Stimulated activated CD4-positive, alpha-beta T cell treated with anti-CD3 and anti-CD28 coated beads, Interleukin-2, amount 100 ng/mL, for 4 hours (primary cell): ENCODE data around the gene GUK1.

Experiments used
- DNase-seq: peaks from one replicate; pipeline ENCODE4 v3.0.0-alpha.2; 2020; ENCODE audit warnings: low read depth

Gene GUK1

DNA sequence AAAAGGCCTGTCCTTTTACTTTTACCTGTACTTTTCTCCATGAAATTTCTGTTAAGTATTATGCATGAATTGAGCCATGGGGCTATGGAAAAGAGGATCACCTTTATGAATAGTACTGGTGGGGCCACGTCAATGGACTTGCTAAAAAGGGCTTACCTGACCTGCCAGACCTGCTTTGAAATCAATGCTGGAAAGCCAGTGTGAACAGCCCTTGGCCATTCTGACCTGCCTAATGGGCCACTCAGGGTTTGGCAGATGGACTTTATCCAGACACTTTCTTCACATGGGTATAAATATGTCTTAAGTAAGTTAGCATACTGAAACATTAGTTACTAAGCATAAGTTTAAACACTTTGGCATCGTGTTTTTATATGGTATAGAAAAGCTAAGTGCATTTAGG is 8.3 kb upstream of the GUK1 start:
- DNase-seq: no peak

DNA sequence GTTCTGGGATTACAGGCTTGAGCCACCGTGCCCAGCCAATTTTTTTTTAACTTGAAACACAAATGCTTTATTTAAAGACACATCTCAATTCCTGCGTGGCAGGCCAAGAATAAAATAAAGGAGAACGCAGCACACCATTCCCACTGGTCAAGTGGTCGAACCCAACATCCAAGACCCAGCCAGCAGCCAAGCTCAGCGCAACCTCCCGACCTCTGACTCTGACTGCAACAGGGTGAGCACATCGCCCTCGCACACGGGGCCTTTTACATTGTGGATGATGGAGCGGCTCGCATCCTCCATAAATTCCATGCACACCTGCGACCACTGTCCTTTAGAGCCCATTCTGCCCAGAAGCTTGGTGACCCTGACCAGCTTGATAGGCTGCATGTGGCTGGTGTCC is 5.5 kb upstream of the GUK1 start:
- no peak for DNase-seq

DNA sequence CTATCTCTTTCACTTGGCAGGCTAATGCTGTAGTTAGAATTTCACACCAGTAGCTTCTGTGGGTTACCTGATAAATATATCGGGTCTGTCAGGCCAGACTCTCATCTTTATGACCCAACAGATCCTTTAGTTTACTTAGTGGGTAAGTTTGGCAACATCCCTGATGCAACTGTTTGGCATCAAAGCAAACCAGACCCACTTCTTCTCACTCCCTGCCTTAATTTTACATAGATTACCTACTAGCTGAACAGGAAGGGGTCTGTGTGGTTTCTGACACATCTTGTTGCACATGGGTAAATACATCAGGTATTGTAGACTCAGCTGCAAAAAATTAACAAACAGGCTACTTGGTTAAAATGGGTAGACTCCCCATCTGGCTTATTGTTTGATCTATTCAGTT is 3.2 kb upstream of the GUK1 start:
- no peak for DNase-seq

DNA sequence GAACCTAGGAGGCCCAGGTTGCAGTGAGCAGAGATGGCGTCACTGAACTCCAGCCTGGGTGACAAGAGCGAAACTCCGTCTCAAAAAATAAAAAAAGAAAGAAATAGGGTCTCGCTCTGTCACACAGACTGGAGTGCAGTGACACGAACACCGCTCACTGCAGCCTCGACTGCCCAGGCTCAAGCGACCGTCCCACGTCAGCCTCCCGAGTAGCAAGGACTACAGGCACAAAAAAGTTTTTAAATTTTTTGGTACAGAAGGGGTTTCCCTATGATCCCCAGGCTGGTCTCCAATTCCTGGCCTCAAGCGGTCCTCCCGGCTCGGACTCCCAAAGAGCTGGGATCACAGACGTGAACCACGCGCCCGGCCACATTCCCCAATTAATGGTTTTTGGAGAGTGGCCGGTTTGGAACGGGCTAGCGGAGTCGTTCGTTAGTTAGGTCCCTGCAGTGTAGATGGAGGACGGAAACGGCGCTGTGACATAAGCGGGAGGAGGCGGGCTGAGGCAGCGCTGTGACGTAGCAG is 611 bp upstream of the GUK1 start:
- DNase-seq: no peak

DNA sequence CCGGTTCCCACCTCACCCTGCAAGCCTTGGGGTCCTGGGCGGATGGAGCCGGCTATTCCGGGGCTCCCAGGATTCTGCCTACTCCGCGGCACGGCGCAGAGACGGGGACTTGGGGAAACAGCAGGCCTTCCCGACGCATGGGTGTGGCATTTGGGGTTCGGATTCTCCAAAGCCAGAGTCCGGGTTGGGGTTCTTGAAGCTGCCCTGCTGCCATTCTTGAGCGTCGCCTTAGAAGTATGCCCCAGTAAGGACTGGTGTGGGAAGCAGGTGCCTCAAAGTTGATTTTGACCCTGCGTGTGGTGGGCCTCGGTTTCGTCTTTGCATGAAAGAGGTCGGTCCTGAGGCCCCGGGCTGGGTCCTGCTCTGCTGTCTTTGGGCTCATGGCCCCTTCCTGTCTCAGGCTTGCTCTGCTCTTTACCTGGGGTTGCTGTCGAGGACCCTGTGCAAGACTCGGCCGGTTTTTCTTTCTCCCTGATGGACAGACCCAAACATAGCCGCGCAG is 696 bp downstream of the GUK1 start:
- no peak for DNase-seq

DNA sequence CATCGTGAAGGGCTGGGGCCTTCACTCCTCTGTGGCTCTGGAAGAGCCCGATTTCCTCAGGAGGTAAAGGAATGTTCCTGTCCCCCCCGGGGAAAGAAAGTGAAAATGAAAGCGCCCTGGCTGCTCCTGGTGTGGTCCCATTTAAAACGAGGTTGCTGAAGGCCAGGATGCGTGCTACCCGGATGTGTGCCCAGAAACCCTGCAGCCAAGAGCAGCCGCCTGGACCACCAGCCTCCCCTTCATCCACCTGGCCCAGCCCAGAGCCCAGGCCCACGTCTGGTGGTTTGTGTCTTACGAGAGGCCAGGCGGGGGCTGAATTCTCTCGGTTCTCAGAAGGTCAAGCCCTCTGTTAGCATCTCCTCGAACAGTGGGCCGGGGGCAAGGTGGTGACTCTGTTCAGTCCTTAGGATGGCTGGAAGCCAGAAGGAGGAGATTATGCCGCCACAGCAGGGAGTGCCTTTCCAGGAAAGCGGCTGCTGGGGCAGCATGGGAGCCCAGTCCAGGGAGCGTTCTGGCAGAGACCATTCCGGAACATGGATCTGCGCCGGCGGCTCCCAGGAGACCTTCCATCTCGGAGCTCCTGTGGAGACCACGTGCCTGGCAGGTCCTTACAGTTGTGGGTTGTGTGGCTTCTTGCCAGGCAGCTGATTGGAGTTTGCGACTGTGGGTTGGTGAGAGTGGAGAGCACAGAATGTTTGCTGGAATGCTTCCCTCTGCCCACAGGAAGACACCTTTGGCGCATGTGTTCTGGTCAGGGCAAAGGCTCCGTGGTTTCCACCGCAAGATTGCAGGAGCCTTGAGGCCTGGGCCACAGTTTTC is 1.4 kb downstream of the GUK1 start:
- DNase-seq: no peak

DNA sequence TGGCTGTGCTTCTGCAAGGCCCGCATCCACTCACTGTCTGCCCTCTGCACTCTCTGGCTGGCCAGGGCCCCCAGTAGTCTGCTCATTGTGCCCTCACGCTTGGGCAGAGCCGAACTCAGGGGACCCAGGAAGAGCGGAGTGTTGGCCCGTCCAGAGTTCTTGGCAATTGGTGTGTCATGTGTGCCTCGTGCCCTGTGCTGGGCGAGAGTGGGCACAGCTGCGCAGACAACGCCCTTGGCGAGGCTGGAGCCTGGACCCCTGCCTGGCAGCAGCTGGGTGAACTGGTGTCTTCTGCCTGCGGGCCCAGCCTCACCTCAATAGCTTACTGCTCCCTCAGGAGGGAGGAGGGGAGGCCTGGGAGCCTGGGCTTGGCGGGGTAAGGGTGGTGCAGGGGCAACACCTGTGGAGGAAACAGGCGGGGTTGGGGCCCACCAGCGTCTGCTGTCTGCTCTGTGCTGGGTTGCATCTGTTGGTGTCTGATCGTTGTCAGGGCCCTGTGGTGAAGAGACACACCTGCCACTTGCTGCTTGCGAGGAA is 2.1 kb downstream of the GUK1 start:
- DNase-seq: no peak

DNA sequence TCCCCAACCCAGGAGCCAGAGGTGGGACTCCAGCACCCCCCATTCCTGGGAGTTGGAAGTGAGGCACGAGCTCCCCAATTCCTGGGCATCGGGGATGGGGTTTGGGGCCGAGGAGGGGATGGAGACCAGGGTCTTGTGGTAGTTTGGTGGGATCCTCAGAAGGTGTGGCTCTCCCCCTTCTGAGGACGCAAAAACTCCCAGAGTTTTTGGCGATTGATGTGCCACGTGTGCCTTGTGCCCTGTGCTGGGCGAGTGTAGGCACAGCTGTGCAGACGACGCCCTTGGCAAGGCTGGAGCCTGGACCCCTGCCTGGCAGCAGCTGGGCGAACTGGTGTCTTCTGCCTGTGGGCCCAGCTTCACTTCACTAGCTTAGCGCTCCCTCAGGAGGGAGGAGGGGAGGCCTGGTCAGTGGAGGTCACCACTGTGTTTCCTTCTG is 2.6 kb downstream of the GUK1 start:
- no peak for DNase-seq

DNA sequence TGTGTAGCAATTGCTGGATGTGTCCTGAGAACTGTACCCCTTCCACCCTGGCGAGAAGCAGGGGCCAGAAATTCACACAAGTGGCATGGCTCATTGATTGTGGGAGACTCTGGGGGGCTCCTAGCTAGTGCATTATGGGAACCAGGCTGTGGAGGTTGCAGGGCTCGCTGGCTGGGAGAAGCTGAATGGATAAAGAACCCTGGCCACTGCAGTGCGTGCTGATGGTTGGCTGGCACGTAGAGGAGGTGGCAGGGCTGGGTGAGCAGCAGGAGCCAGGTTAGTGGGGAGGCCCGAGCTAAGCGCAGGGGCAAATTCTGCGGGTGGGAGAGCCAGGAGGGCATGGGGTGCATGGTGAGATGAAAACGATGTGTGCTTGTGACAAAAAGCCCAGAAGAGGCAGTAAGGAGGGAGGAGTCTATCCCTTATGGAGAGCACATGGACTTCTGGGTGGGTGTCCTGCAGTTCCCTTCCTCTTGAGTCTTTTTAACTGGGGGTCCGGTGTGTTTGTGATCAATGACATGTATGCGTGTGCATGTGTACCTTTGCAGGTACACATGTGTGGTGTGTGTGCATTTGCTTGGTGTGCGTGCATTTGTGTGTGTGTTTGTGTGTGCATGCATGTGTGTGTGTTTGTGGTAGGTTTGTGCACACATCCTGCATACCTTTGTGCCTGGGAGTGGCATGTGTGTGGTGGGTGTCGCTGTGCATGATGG is 3.6 kb downstream of the GUK1 start:
- DNase-seq: no peak

DNA sequence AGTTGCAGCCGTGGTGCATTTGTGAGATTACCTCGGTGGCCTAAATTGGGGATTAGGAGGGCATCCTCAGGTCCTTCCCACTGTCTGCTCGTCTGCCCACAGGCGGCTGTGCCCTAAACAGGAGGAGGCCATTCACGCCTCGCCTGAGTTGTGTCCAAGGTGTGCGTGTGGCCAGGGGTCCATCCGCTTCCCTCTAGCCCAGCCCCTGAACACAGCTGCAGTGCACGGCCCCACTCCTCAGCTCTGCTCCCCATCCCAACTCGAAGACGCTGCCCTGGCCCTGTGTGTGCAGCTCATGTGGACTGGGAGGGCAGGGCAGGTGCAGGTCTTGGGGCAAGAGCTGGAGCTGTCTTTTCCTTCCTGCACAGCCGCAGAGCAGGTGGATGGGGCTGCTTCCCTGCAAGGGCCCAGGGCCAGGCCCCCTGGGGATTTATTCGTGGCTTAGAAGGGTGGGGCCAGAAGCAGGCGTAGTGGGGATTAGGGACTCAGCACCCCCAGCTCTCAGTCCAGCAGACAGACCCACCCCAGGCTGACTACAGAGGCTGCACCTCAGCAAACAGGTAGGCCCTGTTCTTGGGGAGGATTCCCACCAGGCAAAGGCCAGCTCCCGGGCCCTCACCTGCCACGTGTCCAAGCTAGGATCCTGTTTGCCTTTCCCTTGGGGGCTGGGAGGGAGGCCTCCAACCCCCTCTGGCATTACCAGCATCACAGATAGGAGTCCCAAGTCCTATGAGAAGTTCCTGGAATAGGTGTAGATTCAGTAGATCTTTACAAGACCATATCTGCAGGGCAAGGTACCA is 4.3 kb downstream of the GUK1 start:
- DNase-seq: no peak

DNA sequence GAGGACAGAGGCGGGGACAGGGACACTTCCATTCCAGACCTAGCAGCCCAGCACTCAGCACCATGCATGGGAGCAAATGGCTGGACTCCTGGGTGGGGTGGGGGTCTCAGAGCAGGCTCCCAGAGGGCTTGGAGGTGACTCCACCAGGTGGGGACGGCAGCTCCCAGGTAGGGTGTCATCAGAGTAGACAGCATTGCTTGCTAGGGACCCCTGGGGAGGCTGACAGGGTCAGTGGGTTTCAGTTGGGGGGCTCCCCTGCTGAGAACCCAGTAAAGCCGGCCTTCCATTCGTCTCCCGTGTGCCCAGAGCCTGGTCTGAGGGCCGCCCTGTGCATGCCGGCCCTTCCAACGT is 4.9 kb downstream of the GUK1 start:
- no peak for DNase-seq

DNA sequence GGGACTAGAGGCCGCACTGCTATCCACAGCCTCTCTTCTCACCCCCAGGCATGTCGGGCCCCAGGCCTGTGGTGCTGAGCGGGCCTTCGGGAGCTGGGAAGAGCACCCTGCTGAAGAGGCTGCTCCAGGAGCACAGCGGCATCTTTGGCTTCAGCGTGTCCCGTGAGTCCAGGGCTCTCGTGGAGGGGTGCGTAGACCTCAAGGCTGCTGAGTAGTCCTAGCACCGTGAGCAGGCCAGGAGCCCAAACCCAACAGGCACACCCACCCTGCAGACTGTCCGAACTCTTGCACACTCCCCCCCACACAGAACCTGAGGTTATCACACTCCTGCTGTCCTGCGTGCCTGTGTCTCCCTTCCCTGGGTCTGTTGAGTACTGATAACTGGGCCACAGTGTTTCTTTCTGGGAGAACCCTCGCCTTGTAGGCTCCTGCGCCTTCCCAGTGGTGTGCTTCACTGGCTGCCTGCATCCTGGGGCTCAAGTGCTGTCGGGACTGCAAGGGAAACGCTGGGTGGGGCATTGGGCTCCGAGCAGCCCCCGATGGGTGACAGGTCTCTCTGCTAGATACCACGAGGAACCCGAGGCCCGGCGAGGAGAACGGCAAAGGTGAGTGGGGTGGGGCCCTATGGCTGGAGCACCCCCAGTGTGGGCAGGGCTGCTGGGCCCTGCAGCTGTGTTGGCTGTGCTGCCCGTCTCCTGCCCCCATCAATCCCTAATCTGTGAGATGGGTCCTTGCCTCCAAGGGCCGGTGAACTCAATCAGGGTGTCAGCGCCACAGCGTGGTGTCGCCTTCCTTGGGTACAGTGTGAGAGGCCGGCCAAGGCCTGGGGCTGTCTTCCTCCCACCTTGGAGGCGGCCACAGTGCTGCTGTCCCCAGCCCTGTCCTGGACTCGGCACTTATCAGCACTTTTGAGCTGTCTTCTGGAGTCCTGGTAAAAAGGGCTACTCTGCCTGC is 5.7 kb downstream of the GUK1 start:
- no peak for DNase-seq

DNA sequence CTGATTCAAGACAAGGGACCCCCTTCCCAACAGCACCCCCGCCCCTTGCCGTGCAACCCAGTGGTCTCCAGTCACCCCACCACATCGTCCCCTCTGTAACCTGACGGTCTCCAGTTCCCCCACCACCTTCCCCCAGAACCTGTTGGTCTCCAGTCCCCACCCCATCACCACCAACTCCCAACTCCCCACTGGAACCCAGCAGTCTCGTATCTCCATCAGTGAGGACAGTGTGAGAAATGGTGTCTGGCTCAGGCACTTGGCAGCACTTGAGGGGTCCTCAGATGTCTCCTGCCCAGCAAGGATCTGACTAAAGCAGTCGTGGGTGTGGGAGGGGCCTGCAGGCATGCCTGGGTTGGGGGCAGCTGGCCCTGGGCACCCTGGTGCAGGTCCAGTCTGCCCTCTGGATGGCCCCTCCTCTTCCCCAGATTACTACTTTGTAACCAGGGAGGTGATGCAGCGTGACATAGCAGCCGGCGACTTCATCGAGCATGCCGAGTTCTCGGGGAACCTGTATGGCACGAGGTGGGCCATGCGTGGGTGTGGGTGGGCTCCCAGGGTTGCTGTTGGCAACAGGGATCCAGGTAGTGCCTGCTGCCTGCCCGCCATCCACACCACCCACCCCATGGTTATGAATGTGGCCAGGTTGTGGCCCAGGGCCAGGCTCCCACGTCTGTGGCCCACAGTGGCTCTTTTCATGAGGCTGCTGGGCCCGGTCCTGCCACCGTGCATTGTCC is 6.5 kb downstream of the GUK1 start:
- DNase-seq: no peak

DNA sequence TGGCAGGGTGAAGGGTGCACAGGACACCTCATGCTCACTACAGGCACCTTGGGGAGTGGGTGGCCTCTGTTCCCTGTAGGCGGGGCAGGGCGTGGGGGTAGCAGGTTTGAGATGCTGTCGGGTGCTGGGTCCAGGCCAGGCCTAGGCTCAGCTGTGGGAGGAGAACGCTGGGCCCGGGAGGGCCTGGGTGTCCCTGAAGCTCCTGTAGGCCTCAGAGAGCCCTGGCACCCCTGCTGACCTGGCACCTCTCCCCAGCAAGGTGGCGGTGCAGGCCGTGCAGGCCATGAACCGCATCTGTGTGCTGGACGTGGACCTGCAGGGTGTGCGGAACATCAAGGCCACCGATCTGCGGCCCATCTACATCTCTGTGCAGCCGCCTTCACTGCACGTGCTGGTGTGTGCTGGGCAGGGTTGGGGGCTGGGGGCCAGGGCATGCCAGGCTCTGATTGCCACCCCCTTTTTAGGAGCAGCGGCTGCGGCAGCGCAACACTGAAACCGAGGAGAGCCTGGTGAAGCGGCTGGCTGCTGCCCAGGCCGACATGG is 7.1 kb downstream of the GUK1 start:
- DNase-seq: no peak

DNA sequence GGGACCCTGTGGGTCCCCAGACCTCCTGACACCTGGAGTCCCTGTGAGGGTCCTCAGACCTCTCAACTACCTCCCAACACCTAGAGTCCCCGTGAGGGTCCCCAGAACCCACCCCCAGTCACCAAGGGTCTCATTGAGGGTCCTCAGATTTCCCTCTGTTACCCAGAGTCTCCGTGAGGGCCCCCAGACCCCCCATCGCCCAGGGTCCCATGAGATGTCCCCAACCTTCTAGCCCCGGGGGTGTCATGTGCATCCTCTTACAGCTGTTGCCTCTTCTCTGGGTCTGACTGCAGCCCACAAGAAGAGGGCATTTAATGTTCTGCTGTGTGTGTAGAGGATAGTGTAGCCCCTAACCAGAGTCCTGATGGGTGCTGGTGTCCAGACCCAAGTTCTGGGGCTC is 7.7 kb downstream of the GUK1 start:
- DNase-seq: no peak

DNA sequence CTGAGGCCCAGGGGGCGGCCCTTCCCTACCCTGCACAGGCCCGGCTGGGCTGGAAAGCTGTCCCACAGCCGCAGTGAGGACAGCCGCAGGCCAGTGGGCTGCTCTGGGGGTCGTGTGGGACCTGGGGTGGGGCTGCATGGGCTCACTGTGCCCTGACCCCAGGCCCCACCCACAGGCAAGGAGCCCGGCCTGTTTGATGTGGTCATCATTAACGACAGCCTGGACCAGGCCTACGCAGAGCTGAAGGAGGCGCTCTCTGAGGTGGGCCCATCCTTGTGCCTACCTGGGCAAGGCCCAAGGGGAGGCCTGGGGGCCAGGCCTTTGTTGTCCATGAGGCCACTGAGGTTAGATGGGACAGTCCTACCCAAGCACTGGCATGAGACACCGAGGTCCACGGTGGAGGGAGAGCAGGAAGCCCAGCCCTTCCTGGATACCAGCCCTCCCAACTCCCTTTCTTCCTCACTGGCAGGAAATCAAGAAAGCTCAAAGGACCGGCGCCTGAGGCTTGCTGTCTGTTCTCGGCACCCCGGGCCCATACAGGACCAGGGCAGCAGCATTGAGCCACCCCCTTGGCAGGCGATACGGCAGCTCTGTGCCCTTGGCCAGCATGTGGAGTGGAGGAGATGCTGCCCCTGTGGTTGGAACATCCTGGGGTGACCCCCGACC is 8.2 kb downstream of the GUK1 start:
- DNase-seq: no peak

DNA sequence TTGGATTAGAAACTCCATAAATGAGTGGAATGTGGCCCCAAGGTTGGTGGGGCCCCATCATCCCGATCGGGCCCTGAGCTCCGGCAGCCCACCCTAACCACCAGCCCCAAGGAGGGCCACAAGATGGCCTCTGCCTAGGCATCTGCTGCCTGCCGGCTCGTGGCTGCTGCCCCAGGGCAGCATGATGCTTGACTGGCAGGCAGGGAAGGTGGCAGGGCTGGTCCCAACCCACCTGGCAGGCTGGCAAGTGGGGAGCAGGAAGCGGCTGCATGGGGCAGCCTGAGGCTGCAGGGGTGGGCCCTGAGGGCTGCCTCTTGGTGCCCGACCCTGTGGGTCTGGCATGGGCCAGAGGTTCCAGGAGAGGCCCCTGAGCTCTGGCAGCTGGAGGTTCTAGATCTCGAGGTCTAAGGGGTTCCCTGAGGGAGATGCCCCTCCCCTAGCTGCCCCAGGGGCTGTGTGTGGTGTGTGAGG is 8.9 kb downstream of the GUK1 start:
- DNase-seq: no peak

DNA sequence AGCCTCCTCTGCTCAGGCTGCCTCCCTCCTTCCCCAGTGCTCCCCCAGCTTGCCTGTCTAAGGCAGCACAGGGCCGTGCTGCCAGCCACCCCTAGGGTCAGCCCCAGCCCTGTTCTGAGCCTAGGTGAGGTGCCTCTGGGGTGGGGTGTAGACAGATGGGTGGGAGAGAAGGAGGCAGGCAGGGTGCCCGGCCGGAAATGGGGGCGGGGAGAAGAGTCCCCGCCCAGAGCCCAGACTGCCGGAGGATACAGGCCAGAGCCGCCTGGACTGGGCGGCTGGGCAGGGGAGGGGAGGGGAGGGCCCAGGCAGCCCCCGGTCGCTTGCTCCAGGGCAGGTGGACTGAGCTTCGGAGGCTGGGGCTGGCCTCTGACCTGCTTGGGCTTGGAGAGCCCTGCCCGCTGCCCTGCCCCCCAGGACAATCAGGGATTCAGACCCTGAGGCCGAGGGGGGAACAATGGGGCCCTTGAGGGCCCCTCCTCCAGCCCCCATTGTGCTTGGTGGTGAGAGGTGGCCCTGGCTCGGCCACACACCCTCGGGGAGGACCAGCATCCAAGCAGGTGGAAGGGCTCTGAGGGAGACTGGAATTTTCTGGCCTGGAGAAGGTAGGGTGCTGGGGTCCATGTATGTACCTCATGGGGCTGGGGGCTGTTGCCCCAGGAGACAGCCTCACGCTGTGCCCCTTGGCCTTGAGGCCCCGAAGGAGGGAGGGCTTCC is 9.5 kb downstream of the GUK1 start, which contains the start of gene GJC2:
GJC2 (plus strand) TSS at position 525 of the 714 bp plus-strand sequence. CDS start 7,829 bp downstream, outside the sequence.
- no peak for DNase-seq

DNA sequence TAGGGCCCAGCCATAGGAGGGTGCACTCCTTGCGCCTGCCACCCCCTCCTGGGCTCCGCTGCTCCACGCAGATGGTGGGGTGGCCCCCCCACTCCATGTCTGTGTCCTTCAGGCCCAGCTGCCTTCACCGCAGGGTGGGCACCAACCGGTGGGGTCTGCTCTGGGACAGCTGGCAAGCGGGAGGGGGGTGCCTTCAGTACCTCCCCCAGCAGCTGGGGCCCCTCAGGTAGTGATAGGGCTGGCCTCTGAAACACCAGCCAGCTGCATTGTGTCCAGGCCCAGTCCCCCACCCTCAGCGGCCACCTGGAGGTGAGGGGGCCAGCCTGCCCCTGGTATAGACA is 10.0 kb downstream of the GUK1 start:
- no peak for DNase-seq
